GM10248 (cell line): ENCODE data around the gene TIGD6.

Experiments used
- CTCF ChIA-PET: fragments of 300-600 bp; sonication (Branson Sonifier 250); formaldehyde crosslinking; extraction: SDS; loops from one replicate; lab custom pipeline; 2021; ENCODE audit warnings: antibody characterized with exemption; lab: Yijun Ruan, JAX
- POLR2A ChIA-PET: fragments of 350-650 bp; sonication (Branson Sonifier 250); formaldehyde crosslinking; extraction: SDS; loops from one replicate; lab custom pipeline; 2020; ENCODE audit warnings: antibody characterized with exemption; lab: Yijun Ruan, JAX
- DNase-seq: peaks from one replicate; pipeline ENCODE4 v3.0.0; 2012; ENCODE audit errors: extremely low spot score
- CTCF ChIP-seq: IDR thresholded peaks from 2 replicates; pipeline ENCODE4 v1.5.1; 2012; ENCODE audit warnings: mild to moderate bottlenecking, low read depth; ENCODE audit errors: extremely low read depth, missing control alignments, control extremely low read depth

The TIGD6 gene

GRCh38 chr5:150026682-150027172 is 26.3 kb upstream of the TIGD6 start:
- CTCF ChIA-PET = interaction anchor here (0.9 to 2.3 kb wide), 6 partner anchors 8 to 149 kb away, joined by 3 to 7 read pairs (median 4); no protein-coding TSS in a partner anchor
- TF ChIP-seq CTCF = no peak
- no peak for DNase-seq
- POLR2A ChIA-PET = interaction anchor here (0.6 kb wide), 1 partner anchor 548 kb away, joined by 5 read pairs; no protein-coding TSS in a partner anchor

- ChIA-PET CTCF (interaction anchor here (0.9 to 1.4 kb wide), 2 partner anchors 17 to 51 kb away, joined by 3 read pairs; no protein-coding TSS in a partner anchor), POLR2A (no interaction called here)
- no peak for TF ChIP-seq CTCF
- no peak for DNase-seq
Measured at GRCh38 chr5:150024346-150024984, 24.0 kb upstream of the TIGD6 start.

GRCh38 chr5:150023136-150023535 is 22.7 kb upstream of the TIGD6 start:
- CTCF ChIA-PET = interaction anchor here (0.7 to 2.7 kb wide), 3 partner anchors 11 to 23 kb away, joined by 3 to 10 read pairs (median 3); partner anchors contain the start of gene TIGD6
- POLR2A ChIA-PET = no interaction called here

GRCh38 chr5:150022681-150023080 is 22.2 kb upstream of the TIGD6 start:
- no peak for DNase-seq
- no peak for TF ChIP-seq CTCF
- CTCF ChIA-PET = interaction anchor here (0.7 to 2.7 kb wide), 2 partner anchors 11 to 23 kb away, joined by 3 to 10 read pairs; partner anchors contain the start of gene TIGD6
- POLR2A ChIA-PET = interaction anchor here (0.6 to 0.7 kb wide), 2 partner anchors 106 to 1615 kb away, joined by 3 to 5 read pairs; no protein-coding TSS in a partner anchor

More at GRCh38 chr5:150023136-150023535, 22.7 kb upstream of the TIGD6 start:
- no peak for TF ChIP-seq CTCF
- no peak for DNase-seq

- ChIA-PET POLR2A (interaction anchor here (0.6 to 0.7 kb wide), 2 partner anchors 106 to 1615 kb away, joined by 3 to 5 read pairs; no protein-coding TSS in a partner anchor), CTCF (interaction anchor here (1.2 to 2.7 kb wide), 4 partner anchors 8 to 18 kb away, joined by 3 to 16 read pairs (median 8); no protein-coding TSS in a partner anchor)
- DNase-seq = no peak
- no peak for TF ChIP-seq CTCF
Measured at GRCh38 chr5:150022158-150022531, 21.7 kb upstream of the TIGD6 start.

- POLR2A ChIA-PET = no interaction called here
- no peak for DNase-seq
- TF ChIP-seq CTCF = no peak
- CTCF ChIA-PET = interaction anchor here (0.8 to 2.7 kb wide), 10 partner anchors 9 to 290 kb away, joined by 3 to 16 read pairs (median 4); partner anchors contain the start of gene SLC26A2
Measured at GRCh38 chr5:150021491-150022157, 21.2 kb upstream of the TIGD6 start.
